Activated T-cell treated with anti-CD3 and anti-CD28 coated beads for 48 hours (primary cell): ENCODE measurements around the gene SERTAD1.
"Not testable (repeated sequence)": the region's sequence is repeated elsewhere in the genome, so short reads cannot be mapped to it uniquely, and the experiment has no call there.

Experiments used
- DNase-seq: peaks from one replicate; pipeline ENCODE4 v3.0.0-alpha.2; 2020; ENCODE audit warnings: low read depth

The SERTAD1 gene

GRCh38 chr19:40450664-40451063, 24.9 kb upstream of the SERTAD1 start:
- DNase-seq, result no peak

- no peak for DNase-seq
Observed at GRCh38 chr19:40449506-40449905, 23.7 kb upstream of the SERTAD1 start.

- DNase-seq, result no peak
Observed at GRCh38 chr19:40446263-40446784, 20.5 kb upstream of the SERTAD1 start.

- DNase-seq, result no peak
Observed at GRCh38 chr19:40445780-40446262, 20.0 kb upstream of the SERTAD1 start.

- DNase-seq, result no peak
Observed at GRCh38 chr19:40444825-40445312, 19.1 kb upstream of the SERTAD1 start.

- peak; percentile 98 for DNase-seq
Observed at GRCh38 chr19:40444000-40444824, 18.4 kb upstream of the SERTAD1 start, which contains the start of gene SERTAD3. Gene SERTAD3 (minus strand): TSS chr19:40444335. CDS start chr19:40442080, 2,255 bp downstream.

- DNase-seq, result peak; percentile 98
Observed at GRCh38 chr19:40443131-40443999, 17.6 kb upstream of the SERTAD1 start.

- DNase-seq, result no peak
Observed at GRCh38 chr19:40442328-40443130, 16.7 kb upstream of the SERTAD1 start.

- DNase-seq, result no peak
Observed at GRCh38 chr19:40441719-40442253, 16.0 kb upstream of the SERTAD1 start.

GRCh38 chr19:40438284-40438683, 12.5 kb upstream of the SERTAD1 start:
- no peak for DNase-seq

GRCh38 chr19:40433391-40434216, 7.8 kb upstream of the SERTAD1 start:
- DNase-seq, result peak; percentile 40

GRCh38 chr19:40432760-40433159, 7.0 kb upstream of the SERTAD1 start:
- DNase-seq, result not testable (repeated sequence)

GRCh38 chr19:40431698-40432097, 5.9 kb upstream of the SERTAD1 start:
- no peak for DNase-seq

GRCh38 chr19:40430242-40430641, 4.5 kb upstream of the SERTAD1 start:
- not testable (repeated sequence) for DNase-seq

GRCh38 chr19:40428197-40428596, 2.4 kb upstream of the SERTAD1 start:
- DNase-seq, result not testable (repeated sequence)

GRCh38 chr19:40424637-40425449, 949 bp downstream of the SERTAD1 start:
- no peak for DNase-seq

GRCh38 chr19:40423938-40424337, 1.9 kb downstream of the SERTAD1 start:
- no peak for DNase-seq

- no peak for DNase-seq
Observed at GRCh38 chr19:40422748-40423566, 2.8 kb downstream of the SERTAD1 start.
